ENCODE measurements around the gene RIN1. TPM values are rescaled to one million over a fixed set of nuclear protein-coding genes. Genes with fewer than 3 reads are reported as not detected.
A peak's percentile ranks its signal among the peaks of the same experiment; 100 is the strongest.

Gene RIN1
- total and polyA plus RNA-seq, 9 of the 15 experiments (the other 6 are each of a cell fraction or from before 2014, with no cell fraction given): 0.01 to 1.2 (median 0.45) TPM; not detected in 1

GRCh38 chr11:66288671-66289547 is 47.3 kb downstream of the RIN1 start, which contains the start of gene YIF1A (continued):
- TF ChIP-seq TAF1 (IDR thresholded peaks at IDR 0.05; ENCODE audit: control insufficient read depth, extremely low read depth, insufficient read depth, low read length, severe bottlenecking) (peak; percentile 53), ZNF280A (IDR thresholded peaks at IDR 0.05; ENCODE audit: low read depth, partially characterized antibody) (no peak), HINFP (tag; conservative IDR thresholded peaks at IDR 0.05; ENCODE audit: low read depth) (no peak), RBM39 (optimal IDR thresholded peaks at IDR 0.05; ENCODE audit: low read depth, low read length) (no peak), MYC (IDR thresholded peaks at IDR 0.05; ENCODE audit: low read depth, low read length) (peak; percentile 94), MYC (CRISPR knock-in tag; IDR thresholded peaks at IDR 0.05; ENCODE audit: borderline replicate concordance, low read depth) (no peak), ZNF140 (CRISPR knock-in tag; IDR thresholded peaks at IDR 0.05) (no peak), NFYB (IDR thresholded peaks at IDR 0.05; ENCODE audit: extremely low read depth, insufficient read length) (peak; percentile 90), E2F1 (CRISPR knock-in tag; IDR thresholded peaks at IDR 0.05) (peak; percentile 64), MLLT1 (IDR thresholded peaks at IDR 0.05) (peak in 1 of 2 experiments; percentile 53; a peak in 1 of 4 replicates), SIN3B (IDR thresholded peaks at IDR 0.05; ENCODE audit: low read depth) (peak; percentile 81), ZNF124 (CRISPR knock-in tag; IDR thresholded peaks at IDR 0.05) (no peak), ATF2 (CRISPR knock-in tag; IDR thresholded peaks at IDR 0.05) (peak; percentile 94), ZFP1 (CRISPR knock-in tag; IDR thresholded peaks at IDR 0.05) (no peak), ZNF699 (CRISPR knock-in tag; IDR thresholded peaks at IDR 0.05; ENCODE audit: insufficient replicate concordance) (no peak), ZBTB34 (CRISPR knock-in tag; IDR thresholded peaks at IDR 0.05) (no peak), POLR2G (IDR thresholded peaks at IDR 0.05; ENCODE audit: low read depth, low read length) (peak; percentile 99)

Data from K562 (cell line).